ENCODE measurements around the gene ZXDC.

The ZXDC gene

DNA sequence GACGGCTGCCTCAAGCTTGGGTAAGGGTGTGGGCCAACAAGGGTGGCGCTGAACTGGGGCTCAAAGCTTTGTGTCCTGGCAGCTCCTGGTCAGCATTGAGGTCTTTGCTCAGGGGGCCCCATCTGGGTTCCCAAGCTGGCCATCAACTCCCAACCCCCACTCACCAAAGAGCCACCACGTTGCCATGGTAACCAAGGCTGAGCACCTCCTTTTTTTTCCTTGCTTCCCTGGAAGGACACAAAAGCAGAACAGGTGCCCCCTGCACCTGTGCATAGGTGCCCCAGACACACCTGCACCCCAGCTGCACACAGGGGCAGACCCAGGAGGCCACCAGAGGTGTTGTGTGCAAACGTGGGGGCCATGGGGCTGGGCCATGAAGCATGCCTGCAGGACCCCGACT is 25.4 kb upstream of the ZXDC start:
- DNase-seq (ENCODE audit: low read depth), result no peak
- no peak overlapping the region for H3K4me3 ChIP-seq (ENCODE audit: low read depth, low read length)
- TF ChIP-seq, protein P1, sequence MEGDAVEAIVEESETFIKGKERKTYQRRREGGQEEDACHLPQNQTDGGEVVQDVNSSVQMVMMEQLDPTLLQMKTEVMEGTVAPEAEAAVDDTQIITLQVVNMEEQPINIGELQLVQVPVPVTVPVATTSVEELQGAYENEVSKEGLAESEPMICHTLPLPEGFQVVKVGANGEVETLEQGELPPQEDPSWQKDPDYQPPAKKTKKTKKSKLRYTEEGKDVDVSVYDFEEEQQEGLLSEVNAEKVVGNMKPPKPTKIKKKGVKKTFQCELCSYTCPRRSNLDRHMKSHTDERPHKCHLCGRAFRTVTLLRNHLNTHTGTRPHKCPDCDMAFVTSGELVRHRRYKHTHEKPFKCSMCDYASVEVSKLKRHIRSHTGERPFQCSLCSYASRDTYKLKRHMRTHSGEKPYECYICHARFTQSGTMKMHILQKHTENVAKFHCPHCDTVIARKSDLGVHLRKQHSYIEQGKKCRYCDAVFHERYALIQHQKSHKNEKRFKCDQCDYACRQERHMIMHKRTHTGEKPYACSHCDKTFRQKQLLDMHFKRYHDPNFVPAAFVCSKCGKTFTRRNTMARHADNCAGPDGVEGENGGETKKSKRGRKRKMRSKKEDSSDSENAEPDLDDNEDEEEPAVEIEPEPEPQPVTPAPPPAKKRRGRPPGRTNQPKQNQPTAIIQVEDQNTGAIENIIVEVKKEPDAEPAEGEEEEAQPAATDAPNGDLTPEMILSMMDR (IDR thresholded peaks at IDR 0.05; ENCODE audit: control insufficient read depth, extremely low read depth, insufficient read depth), result no peak

DNA sequence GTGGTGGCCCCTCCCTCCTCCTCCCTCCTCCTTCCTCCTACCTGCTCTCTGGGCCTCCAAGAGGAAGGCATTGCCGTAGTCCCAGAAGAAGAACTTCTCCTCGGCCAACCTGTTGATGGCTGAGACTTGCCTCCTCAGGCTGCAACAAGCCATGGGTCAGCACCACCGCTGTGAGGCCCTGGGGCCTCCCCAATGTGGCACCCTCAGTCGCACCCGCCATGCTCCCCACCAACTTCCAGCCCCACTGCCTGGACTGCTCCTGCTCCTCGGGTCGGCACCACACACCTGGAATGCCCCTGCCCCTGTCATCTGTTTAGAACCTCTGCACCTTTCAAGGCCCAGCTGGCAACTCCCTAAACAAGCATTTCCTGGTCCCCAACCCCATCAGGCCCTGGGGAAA is 24.3 kb upstream of the ZXDC start:
- no peak overlapping the region for H3K4me3 ChIP-seq (ENCODE audit: low read depth, low read length)
- TF ChIP-seq, protein P1 (IDR thresholded peaks at IDR 0.05; ENCODE audit: control insufficient read depth, extremely low read depth, insufficient read depth), result no peak
- no peak for DNase-seq (ENCODE audit: low read depth)

DNA sequence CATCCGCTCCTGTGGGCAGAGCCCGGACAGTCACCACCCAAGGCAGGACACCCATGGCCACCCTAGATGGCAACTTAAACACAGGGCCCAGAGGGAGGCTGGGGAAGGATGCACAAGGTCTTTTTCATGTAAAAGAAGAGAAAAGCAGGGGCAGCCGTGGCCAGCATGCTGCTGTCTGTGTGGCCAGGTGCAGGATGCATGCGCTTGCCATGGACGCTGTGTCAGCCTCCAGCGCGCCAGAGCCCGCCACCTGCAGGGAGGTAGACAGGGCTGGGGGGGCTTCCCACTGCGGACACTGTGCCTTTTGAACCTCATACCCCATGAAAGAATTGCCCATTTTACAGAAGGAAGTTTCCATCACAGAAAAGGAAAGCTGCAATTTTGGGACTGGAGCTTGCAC is 23.7 kb upstream of the ZXDC start:
- TF ChIP-seq, protein P1 (IDR thresholded peaks at IDR 0.05; ENCODE audit: control insufficient read depth, extremely low read depth, insufficient read depth), result no peak
- no peak for DNase-seq (ENCODE audit: low read depth)
- no peak overlapping the region for H3K4me3 ChIP-seq (ENCODE audit: low read depth, low read length)

DNA sequence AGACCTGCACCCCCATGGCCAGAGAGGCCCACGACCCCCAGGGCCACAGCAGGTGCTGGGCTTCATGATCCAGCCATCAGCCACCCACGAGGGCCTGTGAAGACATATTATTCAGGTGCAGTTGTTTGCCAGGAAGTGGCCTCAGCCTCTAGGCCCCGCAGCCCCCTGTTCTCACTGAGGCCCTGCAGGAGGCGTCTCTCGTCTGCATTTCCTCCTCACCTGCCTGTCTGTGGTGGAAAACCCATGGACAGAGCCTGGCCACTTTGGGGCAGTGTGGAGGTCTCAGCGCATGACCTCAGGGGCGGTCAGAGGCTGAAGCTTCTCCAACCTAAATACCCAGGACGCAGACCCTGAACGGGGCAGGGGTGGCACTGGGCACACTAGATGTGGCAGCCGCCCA is 23.2 kb upstream of the ZXDC start:
- TF ChIP-seq, protein P1 (IDR thresholded peaks at IDR 0.05; ENCODE audit: control insufficient read depth, extremely low read depth, insufficient read depth), result no peak
- H3K4me3 ChIP-seq (ENCODE audit: low read depth, low read length), result no peak overlapping the region
- no peak for DNase-seq (ENCODE audit: low read depth)

DNA sequence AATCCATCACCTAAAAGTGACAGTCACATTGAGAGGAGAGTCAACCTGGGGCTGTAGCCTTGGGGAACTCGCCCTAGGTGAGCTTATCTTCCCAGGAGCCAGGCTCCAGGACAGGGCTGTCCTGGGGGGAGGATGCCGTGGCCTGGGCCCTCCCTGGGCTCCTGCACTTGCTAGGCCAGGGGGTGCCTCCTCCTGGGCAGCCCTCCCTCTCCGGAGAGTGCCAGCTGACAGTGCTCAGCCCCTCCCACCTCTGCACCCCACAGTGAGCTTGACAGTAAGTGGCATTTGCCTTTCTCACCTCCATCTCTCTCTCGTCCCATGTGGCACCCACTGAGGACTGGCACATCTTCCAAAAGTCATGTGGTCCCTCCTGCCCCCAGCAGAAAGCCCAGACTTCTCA is 22.8 kb upstream of the ZXDC start:
- TF ChIP-seq, protein P1 (IDR thresholded peaks at IDR 0.05; ENCODE audit: control insufficient read depth, extremely low read depth, insufficient read depth), result no peak
- DNase-seq (ENCODE audit: low read depth), result no peak
- no peak overlapping the region for H3K4me3 ChIP-seq (ENCODE audit: low read depth, low read length)

DNA sequence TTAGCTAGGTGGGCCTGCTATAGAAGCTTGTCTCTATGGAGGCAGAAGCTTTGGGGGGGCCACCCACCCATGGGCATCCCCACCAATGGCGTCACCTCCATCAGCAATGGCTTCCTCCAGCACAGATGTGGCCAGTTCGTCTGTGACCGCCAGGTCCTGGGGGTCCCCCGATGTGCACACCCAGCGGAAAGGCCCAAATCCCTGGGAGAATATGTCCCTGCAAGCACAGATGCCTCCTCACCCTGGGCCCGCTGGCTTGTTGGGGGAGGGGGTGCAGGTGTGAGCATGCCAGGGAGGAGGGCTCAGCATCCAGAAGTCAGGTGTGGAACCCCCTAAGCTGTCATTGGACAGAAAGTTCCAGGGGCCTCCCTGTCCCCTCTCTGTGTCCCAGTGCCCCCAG is 22.3 kb upstream of the ZXDC start:
- H3K4me3 ChIP-seq (ENCODE audit: low read depth, low read length), result no peak overlapping the region
- TF ChIP-seq, protein P1 (IDR thresholded peaks at IDR 0.05; ENCODE audit: control insufficient read depth, extremely low read depth, insufficient read depth), result no peak
- DNase-seq (ENCODE audit: low read depth), result no peak

All from LNCaP clone FGC (cell line).